Measurements from ENCODE around the gene FSHR. TPM values are rescaled to one million over a fixed set of nuclear protein-coding genes. Genes with fewer than 3 reads are reported as not detected.

FSHR gene
- total RNA-seq, 2 donors from 2014 or later: 0.28 to 1.1 TPM

GRCh38 chr2:48914477-48915089 is 239.7 kb downstream of the FSHR start:
- H3K27me3 ChIP-seq: no peaks in the 10 kb centered on the region

More at GRCh38 chr2:48914477-48915089, 239.7 kb downstream of the FSHR start:
- no peak overlapping the region for H3K4me3 ChIP-seq
- no peak overlapping the region for H3K27ac ChIP-seq
- TF ChIP-seq, protein P1, sequence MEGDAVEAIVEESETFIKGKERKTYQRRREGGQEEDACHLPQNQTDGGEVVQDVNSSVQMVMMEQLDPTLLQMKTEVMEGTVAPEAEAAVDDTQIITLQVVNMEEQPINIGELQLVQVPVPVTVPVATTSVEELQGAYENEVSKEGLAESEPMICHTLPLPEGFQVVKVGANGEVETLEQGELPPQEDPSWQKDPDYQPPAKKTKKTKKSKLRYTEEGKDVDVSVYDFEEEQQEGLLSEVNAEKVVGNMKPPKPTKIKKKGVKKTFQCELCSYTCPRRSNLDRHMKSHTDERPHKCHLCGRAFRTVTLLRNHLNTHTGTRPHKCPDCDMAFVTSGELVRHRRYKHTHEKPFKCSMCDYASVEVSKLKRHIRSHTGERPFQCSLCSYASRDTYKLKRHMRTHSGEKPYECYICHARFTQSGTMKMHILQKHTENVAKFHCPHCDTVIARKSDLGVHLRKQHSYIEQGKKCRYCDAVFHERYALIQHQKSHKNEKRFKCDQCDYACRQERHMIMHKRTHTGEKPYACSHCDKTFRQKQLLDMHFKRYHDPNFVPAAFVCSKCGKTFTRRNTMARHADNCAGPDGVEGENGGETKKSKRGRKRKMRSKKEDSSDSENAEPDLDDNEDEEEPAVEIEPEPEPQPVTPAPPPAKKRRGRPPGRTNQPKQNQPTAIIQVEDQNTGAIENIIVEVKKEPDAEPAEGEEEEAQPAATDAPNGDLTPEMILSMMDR (IDR thresholded peaks at IDR 0.05): no peak
- no peak for DNase-seq (ENCODE audit: low spot score)
- no peaks in the 10 kb centered on the region for H3K36me3 ChIP-seq
- no peaks in the 10 kb centered on the region for H3K9me3 ChIP-seq
- no peaks in the 10 kb centered on the region for H3K4me1 ChIP-seq

Small RNAs within 50 kb of the gene (microRNA-seq; reads per million reads assigned to microRNA genes)
- 0.71 to 1.4 reads per million in 2 donors for gene MIR548BA (ENCODE audit: borderline number of aligned reads in 2 of 2, borderline replicate concordance in 1 of 2)
